ENCODE results near the gene NDUFV3.
"Not testable (repeated sequence)": the region's sequence is repeated elsewhere in the genome, so short reads cannot be mapped to it uniquely, and the experiment has no call there.

Gene NDUFV3

DNA sequence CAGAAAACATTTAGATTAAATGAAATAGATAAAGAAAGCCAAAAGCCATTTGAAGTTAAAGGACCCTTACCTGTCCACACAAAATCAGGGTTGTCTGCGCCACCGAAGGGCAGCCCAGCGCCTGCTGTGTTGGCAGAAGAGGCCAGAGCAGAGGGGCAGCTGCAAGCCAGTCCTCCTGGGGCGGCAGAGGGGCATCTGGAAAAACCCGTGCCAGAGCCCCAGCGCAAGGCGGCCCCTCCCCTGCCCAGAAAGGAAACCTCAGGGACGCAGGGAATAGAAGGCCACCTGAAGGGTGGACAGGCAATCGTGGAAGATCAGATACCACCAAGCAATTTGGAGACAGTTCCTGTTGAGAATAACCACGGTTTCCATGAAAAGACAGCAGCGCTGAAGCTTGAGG, 10.7 kb downstream of the NDUFV3 start:
- DNase-seq (ENCODE audit: low spot score) = no peak
- TF ChIP-seq CTCF (IDR thresholded peaks at IDR 0.05) = no peak
- Histone ChIP-seq H3K4me3 (no peak overlapping the region), H3K27ac (no peak overlapping the region)

DNA sequence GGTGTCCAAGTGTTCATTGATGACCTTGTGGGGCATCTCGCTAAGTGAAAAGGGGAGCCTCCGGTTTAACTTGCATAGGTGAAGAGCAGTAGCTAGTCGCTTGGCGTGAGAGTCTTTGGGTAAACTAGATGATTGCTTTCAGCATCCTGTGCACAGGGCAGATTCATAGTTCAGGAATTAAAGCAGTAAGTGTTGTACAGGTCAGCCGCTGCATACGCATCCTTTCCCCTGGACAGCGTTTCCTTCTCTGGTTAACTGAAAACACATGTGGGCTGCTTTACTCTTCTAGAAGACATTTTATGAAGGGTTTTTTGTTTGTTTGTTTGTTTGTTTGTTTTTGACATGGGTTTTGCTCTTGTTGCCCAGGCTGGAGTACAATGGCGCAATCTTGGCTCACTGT, 12.1 kb downstream of the NDUFV3 start:
- no peak for DNase-seq (ENCODE audit: low spot score)
- Histone ChIP-seq H3K4me3 (no peak overlapping the region), H3K27ac (no peak overlapping the region)

GRCh38 chr21:42906233-42906632, 13.1 kb downstream of the NDUFV3 start:
- no peak overlapping the region for H3K27ac ChIP-seq
- no peak for TF ChIP-seq CTCF (IDR thresholded peaks at IDR 0.05)
- no peak overlapping the region for H3K4me3 ChIP-seq
- no peak for DNase-seq (ENCODE audit: low spot score)

More for the DNA sequence above, 12.1 kb downstream of the NDUFV3 start:
- TF ChIP-seq CTCF (IDR thresholded peaks at IDR 0.05) = no peak

GRCh38 chr21:42908484-42908883, 15.4 kb downstream of the NDUFV3 start:
- not testable (repeated sequence) for H3K27ac ChIP-seq; DNase-seq (ENCODE audit: low spot score); H3K4me3 ChIP-seq

DNA sequence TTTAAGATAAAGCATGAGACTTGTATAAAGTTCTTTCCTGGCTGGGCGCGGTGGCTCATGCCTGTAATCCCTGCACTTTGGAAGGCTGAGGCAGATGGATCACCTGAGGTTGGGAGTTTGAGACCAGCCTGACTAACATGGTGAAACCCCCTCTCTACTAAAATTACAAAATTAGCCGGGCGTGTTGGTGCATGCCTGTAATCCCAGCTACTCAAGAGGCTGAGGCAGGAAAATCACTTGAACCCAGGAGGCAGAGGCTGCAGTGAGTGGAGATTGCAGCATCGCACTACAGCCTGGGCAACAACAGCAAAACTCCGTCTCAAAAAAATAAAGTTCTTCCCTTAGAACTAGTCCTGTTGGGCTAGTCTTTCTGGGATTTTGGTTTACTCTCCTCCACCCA, 18.8 kb downstream of the NDUFV3 start:
- not testable (repeated sequence) for H3K27ac ChIP-seq; DNase-seq (ENCODE audit: low spot score)

GRCh38 chr21:42913476-42913875, 20.4 kb downstream of the NDUFV3 start:
- Histone ChIP-seq H3K4me3 (no peak overlapping the region), H3K27ac (no peak overlapping the region)
- TF ChIP-seq CTCF (IDR thresholded peaks at IDR 0.05) = no peak
- DNase-seq (ENCODE audit: low spot score) = no peak

More for the DNA sequence above, 18.8 kb downstream of the NDUFV3 start:
- H3K4me3 ChIP-seq = not testable (repeated sequence)

- no peak for TF ChIP-seq CTCF (IDR thresholded peaks at IDR 0.05)
- Histone ChIP-seq H3K27ac (no peak overlapping the region), H3K4me3 (no peak overlapping the region)
- DNase-seq (ENCODE audit: low spot score) = no peak
These were observed 25.2 kb downstream of the NDUFV3 start for GRCh38 chr21:42918291-42918690.

- H3K27ac ChIP-seq = no peak overlapping the region
- TF ChIP-seq CTCF (IDR thresholded peaks at IDR 0.05) = no peak
- no peak overlapping the region for H3K4me3 ChIP-seq
- DNase-seq (ENCODE audit: low spot score) = no peak
These were observed 28.8 kb downstream of the NDUFV3 start for GRCh38 chr21:42921927-42922326.
